GM23248 (cell line): ENCODE results near the gene ADAMTS17.
"Not testable (repeated sequence)": the region's sequence is repeated elsewhere in the genome, so short reads cannot be mapped to it uniquely, and the experiment has no call there.

Source experiments
- EZH2 ChIP-seq: fragments of 200-600 bp; sonication (generic); IDR thresholded peaks from 2 replicates; pipeline ENCODE4 v1.6.1; 2018; ENCODE audit warnings: antibody characterized with exemption, mild to moderate bottlenecking; ENCODE audit not compliant: insufficient read depth, poor library complexity, severe bottlenecking
- EZH2phosphoT487 ChIP-seq: fragments of 200-600 bp; sonication (generic); IDR thresholded peaks from 2 replicates; pipeline ENCODE4 v1.6.1; 2018; ENCODE audit warnings: antibody characterized with exemption, moderate library complexity, mild to moderate bottlenecking, low read depth; ENCODE audit not compliant: insufficient read depth

- TF ChIP-seq EZH2phosphoT487, EZH2: not testable (repeated sequence)
Measured at GRCh38 chr15:99979886-99980285, 361.9 kb downstream of the ADAMTS17 start.
